Liver (tissue), 9 donors: ENCODE results near the gene GABRD. TPM values are rescaled to one million over a fixed set of nuclear protein-coding genes. Genes with fewer than 3 reads are reported as not detected.

Experiments used
- DNase-seq: peaks from one replicate; pipeline ENCODE4 v3.0.0-alpha.2; 2017; ENCODE audit warnings: low spot score
- H3K27ac ChIP-seq, 2 donors: one replicate each; pipeline ENCODE4 v1.7.0; 2013; ENCODE audit warnings: inconsistent platforms in 2 of 2, low read length in 2 of 2, control low read depth in 1 of 2, low read depth in 1 of 2, mild to moderate bottlenecking in 1 of 2
- H3K27me3 ChIP-seq, 4 donors: one replicate each; pipeline versions ENCODE4 v1.6.1 to v1.7.0; 2013; ENCODE audit warnings: low read length in 3 of 4, inconsistent platforms in 1 of 4, mild to moderate bottlenecking in 1 of 4, moderate library complexity in 1 of 4; ENCODE audit not compliant: control insufficient read depth in 4 of 4, insufficient read depth in 4 of 4
- H3K36me3 ChIP-seq, 4 donors: one replicate each; pipeline versions ENCODE4 v1.6.1 to v1.7.0; 2013; ENCODE audit warnings: low read length in 3 of 4, mild to moderate bottlenecking in 3 of 4, low read depth in 1 of 4, moderate library complexity in 1 of 4; ENCODE audit not compliant: control insufficient read depth in 4 of 4, insufficient read depth in 3 of 4
- H3K4me1 ChIP-seq, 4 donors: one replicate each; pipeline versions ENCODE4 v1.6.1 to v1.7.0; 2013; ENCODE audit warnings: low read length in 3 of 4, mild to moderate bottlenecking in 3 of 4, moderate library complexity in 1 of 4; ENCODE audit not compliant: control insufficient read depth in 4 of 4, insufficient read depth in 4 of 4
- H3K4me3 ChIP-seq, 3 donors: one replicate each; pipeline versions ENCODE4 v1.6.1 to v1.7.0; 2013; ENCODE audit warnings: low read length in 3 of 3, control low read depth in 1 of 3, low read depth in 1 of 3, mild to moderate bottlenecking in 1 of 3
- H3K9ac ChIP-seq, 2 donors: one replicate each; pipeline ENCODE4 v1.7.0; 2013; ENCODE audit warnings: low read length in 2 of 2, mild to moderate bottlenecking in 2 of 2, moderate library complexity in 2 of 2, control low read depth in 1 of 2, low read depth in 1 of 2
- H3K9me3 ChIP-seq, 4 donors: one replicate each; pipeline versions ENCODE4 v1.6.1 to v1.7.0; 2013; ENCODE audit warnings: low read length in 3 of 4; ENCODE audit not compliant: control insufficient read depth in 4 of 4
- CTCF ChIP-seq: fragments of 150-350 bp; IDR thresholded peaks from 2 replicates; pipeline ENCODE4 v1.5.1; 2017; ENCODE audit warnings: improper control_type of control experiment, low read depth, low read length; ENCODE audit not compliant: missing input control
- FOXA2 ChIP-seq: IDR thresholded peaks from 2 replicates; pipeline ENCODE4 v1.6.1; 2016; ENCODE audit warnings: antibody characterized with exemption
- HNF4A ChIP-seq, 2 donors: conservative IDR thresholded peaks; 2 replicates each; pipeline ENCODE4 v1.6.1; 2016; ENCODE audit warnings: antibody characterized with exemption in 2 of 2, mild to moderate bottlenecking in 2 of 2
- HNF4G ChIP-seq: IDR thresholded peaks from 2 replicates; pipeline ENCODE4 v1.6.1; 2016; ENCODE audit warnings: antibody characterized with exemption
- JUND ChIP-seq, 2 donors: IDR thresholded peaks; 2 replicates each; pipeline ENCODE4 v1.6.1; 2016; ENCODE audit warnings: antibody characterized with exemption in 2 of 2
- MAX ChIP-seq: IDR thresholded peaks from 2 replicates; pipeline ENCODE4 v1.6.1; 2016; ENCODE audit warnings: antibody characterized with exemption
- NR2F2 ChIP-seq: IDR thresholded peaks from 2 replicates; pipeline ENCODE4 v1.6.1; 2016; ENCODE audit warnings: antibody characterized with exemption
- RAD21 ChIP-seq, 2 donors: IDR thresholded peaks; 2 replicates each; pipeline ENCODE4 v1.6.1; 2016; ENCODE audit warnings: antibody characterized with exemption in 2 of 2, mild to moderate bottlenecking in 2 of 2
- REST ChIP-seq: IDR thresholded peaks from 2 replicates; pipeline ENCODE4 v1.6.1; 2016; ENCODE audit warnings: antibody characterized with exemption, mild to moderate bottlenecking
- SP1 ChIP-seq: IDR thresholded peaks from 2 replicates; pipeline ENCODE4 v1.6.1; 2018; ENCODE audit warnings: antibody characterized with exemption, mild to moderate bottlenecking
- TAF1 ChIP-seq: conservative IDR thresholded peaks from 2 replicates; pipeline ENCODE4 v1.6.1; 2016; ENCODE audit warnings: antibody characterized with exemption, mild to moderate bottlenecking
- ZBTB33 ChIP-seq: IDR thresholded peaks from 2 replicates; pipeline ENCODE4 v1.6.1; 2016; ENCODE audit warnings: antibody characterized with exemption
- WGBS: extraction: QIAGEN DNeasy Blood & Tissue Kit; methylation state at CpG from one replicate; pipeline ENCODE4 v1.1.7; 2013; 5-methylcytosine and 5-hydroxymethylcytosine counted together
- polyA plus RNA-seq, 2 donors: library from polyadenylated mRNA; stranded (reverse) in 1 of 2; unstranded in 1 of 2; fragments of 200-250 nt in 1 of 2; fragments of >200 nt in 1 of 2; fragmentation: Nextera tagmentation in 1 of 2; extraction: Ambion mirVana in 1 of 2; gene quantifications; one replicate each; pipeline versions ENCODE4 v1.2.1 to v1.2.3, GENCODE V29; 2013 to 2015
- total RNA-seq, 2 donors: library from RNA; depleted of rRNA; stranded (reverse); fragments of >200 nt; gene quantifications; one replicate each; pipeline ENCODE4 v1.2.3, GENCODE V29; 2014
- donor health status: healthy.
- donor health status: healthy.
- donor health status: healthy.
- donor health status: healthy.
- donor health status: healthy.

GABRD gene
- total and polyA plus RNA-seq, 4 donors: 0.29 TPM; not detected in 3

- Histone ChIP-seq H3K36me3 (no peaks in the 10 kb centered on the region), H3K27ac (no peak overlapping the region), H3K9ac (no peak overlapping the region), H3K4me1 (peaks cover 7 to 42% (median 32%) of the 10 kb centered on the region in 4 donors), H3K27me3 (no peaks in the 10 kb centered on the region), H3K4me3 (no peak overlapping the region), H3K9me3 (no peaks in the 10 kb centered on the region)
- WGBS: 93% methylated on average over 4 of the region's 4 CpGs
- no peak for DNase-seq
- no peak for TF ChIP-seq NR2F2
- no peak for TF ChIP-seq FOXA2
- no peak for TF ChIP-seq CTCF
- no peak for TF ChIP-seq TAF1
- no peak for TF ChIP-seq ZBTB33
- no peak for TF ChIP-seq REST
- no peak for TF ChIP-seq MAX
- TF ChIP-seq SP1: no peak
- TF ChIP-seq RAD21 (IDR thresholded peaks at IDR 0.05): no peak
- TF ChIP-seq HNF4G: no peak
- no peak for TF ChIP-seq JUND (IDR thresholded peaks at IDR 0.05)
Observed at GRCh38 chr1:2043886-2044285, 24.7 kb downstream of the GABRD start.

GRCh38 chr1:2044510-2045319, 25.6 kb downstream of the GABRD start:
- WGBS: 12% methylated on average over 75 of the region's 75 CpGs
- H3K4me1 ChIP-seq: peaks cover 9 to 50% (median 39%) of the 10 kb centered on the region in 4 donors
- no peaks in the 10 kb centered on the region for H3K9me3 ChIP-seq
- peak overlapping the region in 1 of 3 donors; percentile 39 for H3K4me3 ChIP-seq
- no peak overlapping the region for H3K27ac ChIP-seq
- no peaks in the 10 kb centered on the region for H3K36me3 ChIP-seq
- H3K9ac ChIP-seq: no peak overlapping the region
- TF ChIP-seq CTCF (peak; percentile 83), RAD21 (IDR thresholded peaks at IDR 0.05) (peak in 1 of 2 donors; percentile 75), HNF4A (conservative IDR thresholded peaks at IDR 0.05) (no peak)
- H3K27me3 ChIP-seq: no peaks in the 10 kb centered on the region
- DNase-seq: peak; percentile 74
